HCT116 (cell line): Measurements from ENCODE around the gene ERCC4.

Experiments used
- CEBPB ChIP-seq: IDR thresholded peaks from 2 replicates; pipeline ENCODE4 v1.6.1; 2012; ENCODE audit warnings: low read depth
- CTCF ChIP-seq, 3 experiments: fragments of 200-600 bp in 1 of 3; sonication (generic) in 1 of 3; IDR thresholded peaks in 2 of 3; conservative IDR thresholded peaks in 1 of 3; 2 replicates each; pipeline ENCODE4 v1.5.1; 2012 to 2017; ENCODE audit warnings: low read depth in 2 of 3, low read length in 2 of 3, antibody characterized with exemption in 1 of 3, borderline replicate concordance in 1 of 3, control low read depth in 1 of 3, mild to moderate bottlenecking in 1 of 3, mixed read lengths in 1 of 3, mixed run types in 1 of 3, moderate library complexity in 1 of 3; ENCODE audit not compliant: insufficient read depth in 1 of 3
- EGR1 ChIP-seq: IDR thresholded peaks from 2 replicates; pipeline ENCODE4 v1.6.1; 2012; ENCODE audit warnings: low read depth
- JUND ChIP-seq: IDR thresholded peaks from 2 replicates; pipeline ENCODE4 v1.6.1; 2012
- POLR2A ChIP-seq: IDR thresholded peaks from 2 replicates; pipeline ENCODE4 v1.7.0; 2011; ENCODE audit warnings: borderline replicate concordance; ENCODE audit not compliant: insufficient read depth, insufficient read length; ENCODE audit errors: extremely low read depth

- TF ChIP-seq CTCF (IDR thresholded peaks at IDR 0.05 in 2 of 3, conservative IDR thresholded peaks at IDR 0.05 in 1 of 3; ENCODE audit: borderline replicate concordance in 1 of 3, insufficient read depth in 1 of 3, low read depth in 2 of 3, low read length in 2 of 3) (no peak), POLR2A (no peak), EGR1 (no peak), JUND (no peak), CEBPB (no peak)
Measured at GRCh38 chr16:13907431-13907830, 12.5 kb upstream of the ERCC4 start.
